HFF-Myc (cell line): Measurements from ENCODE around the gene COL16A1.
A peak's percentile ranks its signal among the peaks of the same experiment; 100 is the strongest.

Experiments used
- DNase-seq: peaks from one replicate; pipeline ENCODE4 v3.0.0-alpha.2; 2011; ENCODE audit warnings: low read depth; ENCODE audit errors: extremely low read depth
- H3K4me3 ChIP-seq: replicated peaks from 2 replicates; pipeline ENCODE4 v1.5.1; 2011; ENCODE audit warnings: low read depth, mild to moderate bottlenecking, control low read depth, low read length
- TF ChIP-seq, protein P1 (sequence below): IDR thresholded peaks from 2 replicates; pipeline ENCODE4 v1.5.1; 2012; ENCODE audit warnings: mild to moderate bottlenecking, low read depth, low read length, control low read depth; ENCODE audit errors: missing control alignments

The COL16A1 gene

DNA sequence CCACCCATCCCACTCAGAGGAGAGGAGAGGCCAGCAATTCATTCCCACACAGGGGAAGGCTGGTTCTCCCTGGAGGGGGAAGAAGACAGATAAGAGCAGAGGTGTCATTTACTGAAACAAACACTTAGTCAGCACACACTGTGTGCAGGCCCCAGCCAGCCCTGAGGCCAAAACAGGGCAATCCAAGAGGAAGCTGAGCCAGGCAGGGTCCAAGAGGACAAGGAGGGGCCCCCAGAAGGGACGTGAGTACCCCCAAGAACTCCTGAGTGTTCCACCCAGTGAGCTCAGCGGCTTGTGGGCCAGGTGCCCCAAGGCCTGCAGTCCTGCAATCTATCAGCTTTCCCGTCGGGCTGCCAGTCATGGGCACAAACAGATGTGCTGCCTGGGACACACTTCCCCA lies 44.5 kb upstream of the COL16A1 start:
- no peak for DNase-seq

GRCh38 chr1:31747304-31747703 lies 43.5 kb upstream of the COL16A1 start:
- TF ChIP-seq, protein P1, sequence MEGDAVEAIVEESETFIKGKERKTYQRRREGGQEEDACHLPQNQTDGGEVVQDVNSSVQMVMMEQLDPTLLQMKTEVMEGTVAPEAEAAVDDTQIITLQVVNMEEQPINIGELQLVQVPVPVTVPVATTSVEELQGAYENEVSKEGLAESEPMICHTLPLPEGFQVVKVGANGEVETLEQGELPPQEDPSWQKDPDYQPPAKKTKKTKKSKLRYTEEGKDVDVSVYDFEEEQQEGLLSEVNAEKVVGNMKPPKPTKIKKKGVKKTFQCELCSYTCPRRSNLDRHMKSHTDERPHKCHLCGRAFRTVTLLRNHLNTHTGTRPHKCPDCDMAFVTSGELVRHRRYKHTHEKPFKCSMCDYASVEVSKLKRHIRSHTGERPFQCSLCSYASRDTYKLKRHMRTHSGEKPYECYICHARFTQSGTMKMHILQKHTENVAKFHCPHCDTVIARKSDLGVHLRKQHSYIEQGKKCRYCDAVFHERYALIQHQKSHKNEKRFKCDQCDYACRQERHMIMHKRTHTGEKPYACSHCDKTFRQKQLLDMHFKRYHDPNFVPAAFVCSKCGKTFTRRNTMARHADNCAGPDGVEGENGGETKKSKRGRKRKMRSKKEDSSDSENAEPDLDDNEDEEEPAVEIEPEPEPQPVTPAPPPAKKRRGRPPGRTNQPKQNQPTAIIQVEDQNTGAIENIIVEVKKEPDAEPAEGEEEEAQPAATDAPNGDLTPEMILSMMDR, result no peak
- DNase-seq, result no peak
- no peak overlapping the region for H3K4me3 ChIP-seq

More for the DNA sequence above, 44.5 kb upstream of the COL16A1 start:
- TF ChIP-seq, protein P1, result no peak
- no peak overlapping the region for H3K4me3 ChIP-seq

DNA sequence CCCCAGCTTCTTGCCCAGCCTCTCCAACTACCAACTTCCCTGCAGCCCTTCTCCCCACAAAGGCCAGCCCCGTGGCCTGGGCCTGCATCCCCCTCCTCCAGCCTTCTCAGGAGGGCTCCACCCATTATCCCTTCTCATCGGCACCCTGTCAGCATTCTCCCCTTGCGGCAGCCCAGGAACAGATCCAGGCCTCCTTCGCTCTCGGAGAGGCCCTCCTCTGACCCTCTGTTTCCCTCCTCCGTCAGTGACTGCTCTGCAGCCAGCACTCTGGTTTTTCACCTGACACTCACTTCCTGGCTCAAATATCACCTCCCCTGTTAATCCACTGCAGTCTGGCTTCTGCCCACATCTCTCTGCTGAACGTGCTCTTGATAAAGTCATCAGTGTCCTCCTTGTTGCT lies 42.9 kb upstream of the COL16A1 start:
- no peak for DNase-seq
- TF ChIP-seq, protein P1, result no peak
- H3K4me3 ChIP-seq, result no peak overlapping the region

GRCh38 chr1:31745946-31746670 lies 42.3 kb upstream of the COL16A1 start:
- TF ChIP-seq, protein P1, result no peak
- no peak overlapping the region for H3K4me3 ChIP-seq
- no peak for DNase-seq

- TF ChIP-seq, protein P1, result peak; percentile 85
- DNase-seq, result no peak
- H3K4me3 ChIP-seq, result no peak overlapping the region
These were observed 41.5 kb upstream of the COL16A1 start for GRCh38 chr1:31745096-31745945.

GRCh38 chr1:31744165-31744888 lies 40.5 kb upstream of the COL16A1 start:
- no peak for DNase-seq
- TF ChIP-seq, protein P1, result no peak
- H3K4me3 ChIP-seq, result no peak overlapping the region
